Activated CD8-positive, alpha-beta T cell treated with anti-CD3 and anti-CD28 coated beads for 36 hours (primary cell): ENCODE data around the gene UHRF1. TPM values are rescaled to one million over a fixed set of nuclear protein-coding genes. Genes with fewer than 3 reads are reported as not detected.
"Not testable (repeated sequence)": the region's sequence is repeated elsewhere in the genome, so short reads cannot be mapped to it uniquely, and the experiment has no call there.

ENCODE experiments used
- ATAC-seq: fragments of 200-7000 bp; cut with Tn5 transposase; one replicate; pipeline ENCODE4 v1.10.0; 2021; ENCODE audit warnings: mild to moderate bottlenecking, moderate library complexity
- CTCF ChIA-PET: fragments of 350-600 bp; sonication (Branson Sonifier 250); formaldehyde crosslinking; loops from one replicate; lab custom pipeline; 2021; ENCODE audit warnings: antibody characterized with exemption; lab: Charles Lee
- POLR2A ChIA-PET: fragments of 350-600 bp; sonication (Branson Sonifier 250); formaldehyde crosslinking; loops from one replicate; lab custom pipeline; 2021; ENCODE audit warnings: antibody characterized with exemption; lab: Charles Lee
- DNase-seq: peaks from one replicate; pipeline ENCODE4 v3.0.0-alpha.2; 2020
- H3K27ac Mint-ChIP-seq: one replicate; pipeline ENCODE4 v1.8.0; 2021; ENCODE audit warnings: mild to moderate bottlenecking, mixed read lengths
- H3K27me3 Mint-ChIP-seq: one replicate; pipeline ENCODE4 v1.8.0; 2021; ENCODE audit warnings: mixed read lengths
- H3K36me3 Mint-ChIP-seq: one replicate; pipeline ENCODE4 v1.8.0; 2021; ENCODE audit warnings: low read depth, mixed read lengths
- H3K4me1 Mint-ChIP-seq: one replicate; pipeline ENCODE4 v1.8.0; 2021; ENCODE audit warnings: low read depth, mixed read lengths
- H3K4me3 Mint-ChIP-seq: one replicate; pipeline ENCODE4 v1.8.0; 2021; ENCODE audit warnings: mild to moderate bottlenecking, moderate library complexity, mixed read lengths
- H3K9me3 Mint-ChIP-seq: one replicate; pipeline ENCODE4 v1.8.0; 2021; ENCODE audit warnings: mixed read lengths
- intact Hi-C: fragments of 100-400 bp; cut with micrococcal nuclease; formaldehyde crosslinking; loops from one replicate; pipeline ENCODE4 v1.10.0; 2022
- total RNA-seq, 2 experiments: library from RNA; stranded (reverse); gene quantifications; one replicate each; pipeline ENCODE4 v1.2.3, GENCODE V29; 2021
- TF ChIP-seq, protein P1 (sequence below): fragments of 200-600 bp; IDR thresholded peaks from one replicate; pipeline ENCODE4 v1.8.0; 2022; ENCODE audit warnings: antibody characterized with exemption, mild to moderate bottlenecking

Gene UHRF1
- total RNA-seq, 2 experiments from 2014 or later = 173 to 175 TPM

DNA sequence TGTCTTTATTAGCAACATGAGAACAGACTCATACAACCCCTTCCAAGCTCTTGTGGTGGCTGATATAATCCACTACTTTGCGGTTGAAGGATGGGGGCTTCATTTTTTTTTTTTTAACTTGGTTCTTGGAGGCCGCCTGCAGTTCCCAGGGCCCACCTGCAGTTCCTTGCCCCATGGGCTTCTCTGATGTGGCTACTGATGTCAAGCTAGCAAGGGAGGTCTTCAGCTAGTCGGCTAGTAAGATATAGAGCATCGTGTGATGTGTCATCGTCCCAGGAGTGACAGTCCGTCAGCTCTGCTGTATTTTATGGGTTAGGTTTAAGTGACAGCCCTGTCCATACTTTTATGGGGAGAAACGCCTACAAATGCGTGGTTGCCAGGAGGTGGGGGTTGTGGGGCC is 26.1 kb downstream of the UHRF1 start:
- H3K27ac Mint-ChIP-seq = no peak overlapping the region
- intact Hi-C loops = no loop called here
- H3K9me3 Mint-ChIP-seq = no peaks in the 10 kb centered on the region
- no peaks in the 10 kb centered on the region for H3K27me3 Mint-ChIP-seq
- TF ChIP-seq, protein P1, sequence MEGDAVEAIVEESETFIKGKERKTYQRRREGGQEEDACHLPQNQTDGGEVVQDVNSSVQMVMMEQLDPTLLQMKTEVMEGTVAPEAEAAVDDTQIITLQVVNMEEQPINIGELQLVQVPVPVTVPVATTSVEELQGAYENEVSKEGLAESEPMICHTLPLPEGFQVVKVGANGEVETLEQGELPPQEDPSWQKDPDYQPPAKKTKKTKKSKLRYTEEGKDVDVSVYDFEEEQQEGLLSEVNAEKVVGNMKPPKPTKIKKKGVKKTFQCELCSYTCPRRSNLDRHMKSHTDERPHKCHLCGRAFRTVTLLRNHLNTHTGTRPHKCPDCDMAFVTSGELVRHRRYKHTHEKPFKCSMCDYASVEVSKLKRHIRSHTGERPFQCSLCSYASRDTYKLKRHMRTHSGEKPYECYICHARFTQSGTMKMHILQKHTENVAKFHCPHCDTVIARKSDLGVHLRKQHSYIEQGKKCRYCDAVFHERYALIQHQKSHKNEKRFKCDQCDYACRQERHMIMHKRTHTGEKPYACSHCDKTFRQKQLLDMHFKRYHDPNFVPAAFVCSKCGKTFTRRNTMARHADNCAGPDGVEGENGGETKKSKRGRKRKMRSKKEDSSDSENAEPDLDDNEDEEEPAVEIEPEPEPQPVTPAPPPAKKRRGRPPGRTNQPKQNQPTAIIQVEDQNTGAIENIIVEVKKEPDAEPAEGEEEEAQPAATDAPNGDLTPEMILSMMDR = no peak
- H3K4me3 Mint-ChIP-seq = no peak overlapping the region
- no peak for DNase-seq
- no peaks in the 10 kb centered on the region for H3K4me1 Mint-ChIP-seq
- ChIA-PET POLR2A (interaction anchor here (1.1 to 2.1 kb wide), 3 partner anchors 9 to 38 kb away, joined by 4 read pairs; no protein-coding TSS in a partner anchor), CTCF (no interaction called here)
- ATAC-seq = no peak
- H3K36me3 Mint-ChIP-seq = peaks cover 66% of the 10 kb centered on the region

DNA sequence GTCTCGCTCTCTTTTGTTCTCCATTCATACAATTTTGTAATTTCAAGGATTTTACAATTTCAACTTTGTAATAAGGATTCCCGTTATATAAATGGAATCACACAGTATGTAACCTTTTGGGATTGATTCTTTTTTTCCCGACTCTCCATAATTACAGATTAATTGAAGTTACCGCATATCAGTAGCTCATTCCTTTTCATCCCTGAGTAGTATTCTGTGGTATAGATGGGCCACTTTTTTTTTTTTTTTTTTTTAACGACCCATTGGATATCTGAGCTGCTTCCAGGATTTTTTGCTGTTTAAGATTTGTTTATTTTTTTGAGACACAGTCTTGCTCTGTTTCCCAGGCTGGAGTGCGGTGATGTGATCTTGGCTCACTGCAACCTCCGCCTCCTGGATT is 27.8 kb downstream of the UHRF1 start:
- Mint-ChIP-seq H3K27ac (no peak overlapping the region), H3K4me1 (no peaks in the 10 kb centered on the region), H3K4me3 (no peak overlapping the region), H3K27me3 (no peaks in the 10 kb centered on the region), H3K9me3 (no peaks in the 10 kb centered on the region), H3K36me3 (peaks cover 70% of the 10 kb centered on the region)
- intact Hi-C loops = no loop called here
- TF ChIP-seq, protein P1 = no peak
- DNase-seq = no peak
- no peak for ATAC-seq
- ChIA-PET POLR2A (interaction anchor here (0.7 to 1.7 kb wide), 2 partner anchors 9 to 14 kb away, joined by 3 to 6 read pairs; no protein-coding TSS in a partner anchor), CTCF (interaction anchor here (0.9 kb wide), 1 partner anchor 65 kb away, joined by 3 read pairs; no protein-coding TSS in a partner anchor)

DNA sequence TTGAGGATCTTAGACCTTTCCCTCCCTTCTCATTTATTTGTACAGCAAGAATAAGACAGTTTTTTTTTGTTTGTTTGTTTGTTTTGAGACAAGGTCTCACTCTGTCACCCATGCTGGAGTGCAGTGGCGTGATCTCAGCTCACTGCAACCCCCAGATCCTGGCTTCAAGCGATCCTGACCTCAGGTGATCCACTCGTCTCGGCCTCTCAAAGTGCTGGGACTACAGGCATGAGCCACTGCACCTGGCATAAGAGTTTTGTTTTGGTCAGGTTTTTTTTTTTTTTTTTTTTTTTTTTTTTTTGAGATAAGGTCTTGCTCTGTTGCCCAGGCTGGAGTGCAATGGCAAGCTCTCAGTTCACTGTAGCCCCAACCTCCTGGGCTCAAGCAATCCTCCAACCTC is 29.2 kb downstream of the UHRF1 start:
- H3K4me3 Mint-ChIP-seq, ATAC-seq, H3K4me1 Mint-ChIP-seq, H3K27me3 Mint-ChIP-seq, DNase-seq, H3K27ac Mint-ChIP-seq, intact Hi-C loops, H3K9me3 Mint-ChIP-seq: not testable (repeated sequence)
- peaks cover 70% of the 10 kb centered on the region for H3K36me3 Mint-ChIP-seq
- ChIA-PET POLR2A (interaction anchor here (0.5 to 1.7 kb wide), 3 partner anchors 10 to 1429 kb away, joined by 3 to 6 read pairs (median 3); no protein-coding TSS in a partner anchor), CTCF (interaction anchor here (1.0 kb wide), 2 partner anchors 26 to 866 kb away, joined by 3 read pairs; no protein-coding TSS in a partner anchor)

DNA sequence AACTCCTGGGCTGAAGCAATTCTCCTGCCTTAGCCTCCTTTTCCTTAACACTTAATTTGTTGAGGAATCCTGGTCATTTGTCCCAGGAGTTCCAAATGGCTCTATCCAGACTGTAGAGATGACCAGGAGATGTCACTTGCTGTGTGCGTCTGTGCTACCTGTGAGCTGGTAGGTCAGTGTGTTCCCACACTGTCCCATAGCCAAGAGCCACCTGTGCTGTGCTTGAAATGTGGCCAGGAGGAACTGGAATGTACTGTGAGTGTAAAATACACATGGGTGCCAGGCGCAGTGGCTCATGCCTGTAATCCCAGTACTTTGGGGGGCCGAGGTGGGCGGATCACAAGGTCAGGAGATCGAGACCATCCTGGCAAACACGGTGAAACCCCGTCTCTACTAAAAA is 30.2 kb downstream of the UHRF1 start:
- Mint-ChIP-seq H3K36me3 (peaks cover 72% of the 10 kb centered on the region), H3K27me3 (no peaks in the 10 kb centered on the region), H3K4me3 (no peak overlapping the region), H3K9me3 (no peaks in the 10 kb centered on the region), H3K4me1 (no peaks in the 10 kb centered on the region), H3K27ac (no peak overlapping the region)
- intact Hi-C loops = no loop called here
- CTCF ChIA-PET = no interaction called here
- ATAC-seq = no peak
- TF ChIP-seq, protein P1 = no peak
- no peak for DNase-seq
- POLR2A ChIA-PET = interaction anchor here (0.7 to 1.3 kb wide), 2 partner anchors 12 to 16 kb away, joined by 3 read pairs; no protein-coding TSS in a partner anchor

DNA sequence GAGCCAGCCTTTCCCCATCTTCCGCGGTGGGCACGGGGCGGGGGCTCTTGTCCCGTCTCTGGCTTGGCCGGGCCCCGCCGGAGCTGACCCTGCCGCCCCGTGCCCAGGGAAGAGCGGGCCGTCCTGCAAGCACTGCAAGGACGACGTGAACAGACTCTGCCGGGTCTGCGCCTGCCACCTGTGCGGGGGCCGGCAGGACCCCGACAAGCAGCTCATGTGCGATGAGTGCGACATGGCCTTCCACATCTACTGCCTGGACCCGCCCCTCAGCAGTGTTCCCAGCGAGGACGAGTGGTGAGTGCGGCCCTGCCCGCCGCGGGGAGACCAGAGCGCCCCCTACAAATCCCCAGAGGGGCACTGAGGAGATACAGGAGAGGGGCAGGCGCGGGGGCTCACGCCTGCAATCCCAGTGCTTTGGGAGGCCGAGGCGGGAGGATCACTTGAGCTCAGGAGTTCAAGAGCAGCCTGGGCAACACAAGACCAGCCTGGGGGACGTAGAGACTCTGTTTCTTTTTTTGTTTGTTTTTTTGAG is 32.4 kb downstream of the UHRF1 start:
- H3K4me1 Mint-ChIP-seq, H3K4me3 Mint-ChIP-seq, ATAC-seq, CTCF ChIA-PET, H3K27me3 Mint-ChIP-seq, H3K9me3 Mint-ChIP-seq, intact Hi-C loops, H3K27ac Mint-ChIP-seq, DNase-seq: not testable (repeated sequence)
- H3K36me3 Mint-ChIP-seq = peaks cover 75% of the 10 kb centered on the region
- POLR2A ChIA-PET = interaction anchor here (2.9 kb wide), 1 partner anchor 11 kb away, joined by 8 read pairs; no protein-coding TSS in a partner anchor

DNA sequence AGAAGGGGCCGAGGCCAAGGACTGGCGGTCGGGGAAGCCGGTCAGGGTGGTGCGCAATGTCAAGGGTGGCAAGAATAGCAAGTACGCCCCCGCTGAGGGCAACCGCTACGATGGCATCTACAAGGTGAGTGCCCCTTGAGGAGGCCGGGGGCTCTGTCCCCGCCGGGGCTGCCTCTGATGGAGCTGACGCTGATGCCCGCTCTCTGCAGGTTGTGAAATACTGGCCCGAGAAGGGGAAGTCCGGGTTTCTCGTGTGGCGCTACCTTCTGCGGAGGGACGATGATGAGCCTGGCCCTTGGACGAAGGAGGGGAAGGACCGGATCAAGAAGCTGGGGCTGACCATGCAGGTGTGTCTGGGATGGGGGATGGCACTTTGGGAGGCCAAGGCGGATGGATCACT is 41.3 kb downstream of the UHRF1 start:
- H3K4me1 Mint-ChIP-seq, CTCF ChIA-PET, ATAC-seq, DNase-seq, H3K4me3 Mint-ChIP-seq, intact Hi-C loops, H3K9me3 Mint-ChIP-seq, H3K27ac Mint-ChIP-seq, H3K27me3 Mint-ChIP-seq: not testable (repeated sequence)
- peaks cover 73% of the 10 kb centered on the region for H3K36me3 Mint-ChIP-seq
- POLR2A ChIA-PET = interaction anchor here (0.6 to 1.3 kb wide), 3 partner anchors 13 to 37 kb away, joined by 3 to 5 read pairs (median 3); no protein-coding TSS in a partner anchor
